CD14-positive monocyte (primary cell): ENCODE data around the gene UNC50. TPM values are rescaled to one million over a fixed set of nuclear protein-coding genes. Genes with fewer than 3 reads are reported as not detected.
A peak's percentile ranks its signal among the peaks of the same experiment; 100 is the strongest.

ENCODE experiments used
- DNase-seq, 3 donors: peaks; one replicate each; pipeline ENCODE4 v3.0.0-alpha.2; 2011 to 2022
- H2AFZ ChIP-seq: 2 replicates; pipeline ENCODE4 v1.6.0; 2012; ENCODE audit warnings: mild to moderate bottlenecking, low read depth, low read length, inconsistent platforms; ENCODE audit not compliant: insufficient read depth, poor library complexity, severe bottlenecking
- H3K27ac ChIP-seq, 2 donors: 1 replicate in 1 of 2; 2 replicates in 1 of 2; pipeline ENCODE4 v1.5.1; 2012 to 2013; ENCODE audit warnings: low read length in 2 of 2, control low read depth in 1 of 2, inconsistent platforms in 1 of 2, low read depth in 1 of 2, mild to moderate bottlenecking in 1 of 2
- H3K27me3 ChIP-seq, 2 donors: one replicate each; pipeline versions ENCODE4 v1.6.0 to v1.6.1; 2011 to 2013; ENCODE audit warnings: low read length in 2 of 2; ENCODE audit not compliant: control insufficient read depth in 2 of 2, insufficient read depth in 2 of 2
- H3K36me3 ChIP-seq, 2 donors: replicated peaks in 1 of 2; 1 replicate in 1 of 2; 2 replicates in 1 of 2; pipeline versions ENCODE4 v1.5.1 to v1.6.1; 2012 to 2013; ENCODE audit warnings: low read length in 2 of 2, control low read depth in 1 of 2, inconsistent platforms in 1 of 2, mild to moderate bottlenecking in 1 of 2; ENCODE audit not compliant: insufficient read depth in 2 of 2, control insufficient read depth in 1 of 2
- H3K4me1 ChIP-seq, 2 donors: 1 replicate in 1 of 2; 2 replicates in 1 of 2; pipeline versions ENCODE4 v1.5.1 to v1.6.1; 2012 to 2013; ENCODE audit warnings: low read length in 2 of 2, control low read depth in 1 of 2, inconsistent platforms in 1 of 2, mild to moderate bottlenecking in 1 of 2, moderate library complexity in 1 of 2; ENCODE audit not compliant: insufficient read depth in 2 of 2, control insufficient read depth in 1 of 2
- H3K4me2 ChIP-seq: replicated peaks from 2 replicates; pipeline ENCODE3; 2012; ENCODE audit warnings: low read length, moderate library complexity, mild to moderate bottlenecking; ENCODE audit not compliant: poor library complexity, severe bottlenecking; ENCODE audit errors: extremely low read depth
- H3K4me3 ChIP-seq, 3 experiments: fragments of 200-600 bp in 1 of 3; sonication (generic) in 1 of 3; replicated peaks in 1 of 3; 1 replicate in 2 of 3; 2 replicates in 1 of 3; pipeline ENCODE4 v1.5.1; 2011 to 2013; ENCODE audit warnings: low read length in 3 of 3, mild to moderate bottlenecking in 3 of 3, control low read depth in 2 of 3, low read depth in 2 of 3, inconsistent platforms in 1 of 3, moderate library complexity in 1 of 3
- H3K79me2 ChIP-seq: 2 replicates; pipeline ENCODE4 v1.6.0; 2012; ENCODE audit warnings: mild to moderate bottlenecking, control low read depth, inconsistent platforms, low read length, moderate library complexity; ENCODE audit not compliant: insufficient read depth
- H3K9ac ChIP-seq: 2 replicates; pipeline ENCODE4 v1.6.0; 2017; ENCODE audit warnings: low read length, mild to moderate bottlenecking; ENCODE audit not compliant: insufficient read depth, poor library complexity, severe bottlenecking
- H3K9me3 ChIP-seq, 2 donors: replicated peaks in 1 of 2; 1 replicate in 1 of 2; 2 replicates in 1 of 2; pipeline versions ENCODE4 v1.5.1 to v1.6.1; 2012 to 2013; ENCODE audit warnings: low read length in 2 of 2, control low read depth in 1 of 2; ENCODE audit not compliant: control insufficient read depth in 1 of 2, insufficient read depth in 1 of 2
- H4K20me1 ChIP-seq: 2 replicates; pipeline ENCODE4 v1.6.0; 2012; ENCODE audit warnings: mild to moderate bottlenecking, low read length, control low read depth, moderate library complexity; ENCODE audit not compliant: insufficient read depth
- H3K27ac Mint-ChIP-seq, 7 donors: one replicate each; pipeline ENCODE4 v1.8.0; 2020; ENCODE audit warnings: mild to moderate bottlenecking in 7 of 7, mixed read lengths in 7 of 7, moderate library complexity in 6 of 7, inconsistent platforms in 2 of 7
- H3K27me3 Mint-ChIP-seq, 3 donors: one replicate each; pipeline ENCODE4 v1.8.0; 2021 to 2022; ENCODE audit warnings: low read depth in 3 of 3, mild to moderate bottlenecking in 3 of 3, mixed read lengths in 3 of 3, moderate library complexity in 3 of 3, inconsistent platforms in 1 of 3
- H3K36me3 Mint-ChIP-seq, 2 donors: one replicate each; pipeline ENCODE4 v1.8.0; 2020; ENCODE audit warnings: mixed read lengths in 2 of 2, inconsistent platforms in 1 of 2, mild to moderate bottlenecking in 1 of 2
- H3K4me1 Mint-ChIP-seq: one replicate; pipeline ENCODE4 v1.8.0; 2020; ENCODE audit warnings: mild to moderate bottlenecking, mixed read lengths
- H3K4me3 Mint-ChIP-seq, 2 donors: one replicate each; pipeline ENCODE4 v1.8.0; 2020; ENCODE audit warnings: mild to moderate bottlenecking in 2 of 2, mixed read lengths in 2 of 2, moderate library complexity in 1 of 2
- H3K9me3 Mint-ChIP-seq, 7 donors: one replicate each; pipeline ENCODE4 v1.8.0; 2020 to 2022; ENCODE audit warnings: mixed read lengths in 7 of 7, mild to moderate bottlenecking in 6 of 7, moderate library complexity in 6 of 7, inconsistent platforms in 2 of 7
- CTCF ChIP-seq: fragments of 200-600 bp; IDR thresholded peaks from one replicate; pipeline ENCODE4 v1.8.0; 2022; ENCODE audit warnings: antibody characterized with exemption, mild to moderate bottlenecking
- WGBS: methylation state at CpG from one replicate; pipeline ENCODE4 v1.1.5; 2013; ENCODE audit warnings: missing lambda C conversion rate; ENCODE audit not compliant: insufficient coverage; 5-methylcytosine and 5-hydroxymethylcytosine counted together
- intact Hi-C, 2 donors: fragments of 100-400 bp; cut with micrococcal nuclease; formaldehyde crosslinking; loops; one replicate each; pipeline versions ENCODE4 v1.15.0 to v1.15.1; 2023
- polyA plus RNA-seq, 3 donors: library from polyadenylated mRNA; depleted of rRNA in 1 of 3; unstranded in 2 of 3; stranded (reverse) in 1 of 3; fragments of 300-500 nt in 2 of 3; fragments of >200 nt in 1 of 3; fragmentation: Illumina TruSeq in 2 of 3; gene quantifications; 1 replicate in 2 of 3; 2 replicates in 1 of 3; pipeline ENCODE4 v1.2.3, GENCODE V29; 2012 to 2021

UNC50 gene
- polyA plus RNA-seq, 3 donors: 32.5 to 72.0 (median 62.8) TPM

- 3% methylated on average over 5 of the region's 7 CpGs for WGBS
- H3K4me1 Mint-ChIP-seq: peaks cover 47% of the 10 kb centered on the region
- Histone ChIP-seq H3K79me2 (peaks cover 57% of the 10 kb centered on the region), H3K4me1 (peaks cover 31 to 33% of the 10 kb centered on the region in 2 donors), H3K36me3 (peaks cover 23 to 40% of the 10 kb centered on the region in 2 donors), H3K27ac (peak overlapping the region; percentile 79 to 99), H2AFZ (peak overlapping the region; percentile 97), H3K4me2 (peak overlapping the region; percentile 90), H3K4me3 (peak overlapping the region; percentile 70 to 95 (median 95)), H3K9ac (peak overlapping the region; percentile 98), H3K27me3 (no peaks in the 10 kb centered on the region), H4K20me1 (peaks cover 16% of the 10 kb centered on the region), H3K9me3 (no peaks in the 10 kb centered on the region)
- peak overlapping the region; percentile 94 to 98 (median 96) for H3K27ac Mint-ChIP-seq
- no peak for TF ChIP-seq CTCF
- peak in 2 of 3 donors; percentile 11 for DNase-seq
- H3K36me3 Mint-ChIP-seq: peaks cover 34 to 45% of the 10 kb centered on the region in 2 donors
- H3K4me3 Mint-ChIP-seq: peak overlapping the region; percentile 81 to 98
- H3K9me3 Mint-ChIP-seq: no peaks in the 10 kb centered on the region
- intact Hi-C loops: loop anchor here (5.0 to 10.0 kb wide), 4 partner anchors 153 to 730 kb away; partner anchors contain the start of genes EIF5B (in 2 of the 2), TXNDC9 (in 2 of the 2), MITD1 (in 1 of the 2) and MRPL30 (in 1 of the 2)
- H3K27me3 Mint-ChIP-seq: no peaks in the 10 kb centered on the region
Observed at GRCh38 chr2:98607741-98608115, 661 bp upstream of the UNC50 start.

- Mint-ChIP-seq H3K9me3 (no peaks in the 10 kb centered on the region), H3K4me1 (peaks cover 47% of the 10 kb centered on the region), H3K36me3 (peaks cover 37 to 43% of the 10 kb centered on the region in 2 donors), H3K27me3 (no peaks in the 10 kb centered on the region), H3K4me3 (peak overlapping the region; percentile 81 to 98), H3K27ac (peak overlapping the region; percentile 94 to 98 (median 96))
- intact Hi-C loops: loop anchor here (5.0 to 10.0 kb wide), 4 partner anchors 154 to 728 kb away; partner anchors contain the start of genes EIF5B (in 2 of the 2), TXNDC9 (in 2 of the 2), MITD1 (in 1 of the 2) and MRPL30 (in 1 of the 2)
- Histone ChIP-seq H3K27me3 (no peaks in the 10 kb centered on the region), H2AFZ (peak overlapping the region; percentile 97), H4K20me1 (peaks cover 13% of the 10 kb centered on the region), H3K4me3 (peak overlapping the region; percentile 70 to 95 (median 95)), H3K79me2 (peaks cover 57% of the 10 kb centered on the region), H3K4me1 (peaks cover 31 to 33% of the 10 kb centered on the region in 2 donors), H3K27ac (peak overlapping the region; percentile 79 to 99), H3K36me3 (peaks cover 31 to 40% of the 10 kb centered on the region in 2 donors), H3K9me3 (no peaks in the 10 kb centered on the region), H3K9ac (peak overlapping the region; percentile 98), H3K4me2 (peak overlapping the region; percentile 90)
- no peak for TF ChIP-seq CTCF
- 5% methylated on average over 25 of the region's 29 CpGs for WGBS
- DNase-seq: peak in 2 of 3 donors; percentile 7 to 16
Observed at GRCh38 chr2:98608962-98609604, 694 bp downstream of the UNC50 start.
